Measurements from ENCODE around the gene OFD1.
A peak's percentile ranks its signal among the peaks of the same experiment; 100 is the strongest.

OFD1 gene

GRCh38 chrX:13732246-13733067 is 2.1 kb upstream of the OFD1 start:
- Histone ChIP-seq H3K27me3 (ENCODE audit: control insufficient read depth, insufficient read depth, low read length) (no peaks in the 10 kb centered on the region), H3K9ac (ENCODE audit: low read length) (no peak overlapping the region), H3K36me3 (ENCODE audit: control insufficient read depth, low read depth, low read length) (peaks cover 15% of the 10 kb centered on the region), H3K4me3 (ENCODE audit: low read length) (no peak overlapping the region), H3K9me3 (ENCODE audit: control insufficient read depth, low read depth, low read length) (no peaks in the 10 kb centered on the region), H3K27ac (ENCODE audit: low read length) (no peak overlapping the region), H3K4me1 (ENCODE audit: control insufficient read depth, low read depth, low read length) (peaks cover 6% of the 10 kb centered on the region)

DNA sequence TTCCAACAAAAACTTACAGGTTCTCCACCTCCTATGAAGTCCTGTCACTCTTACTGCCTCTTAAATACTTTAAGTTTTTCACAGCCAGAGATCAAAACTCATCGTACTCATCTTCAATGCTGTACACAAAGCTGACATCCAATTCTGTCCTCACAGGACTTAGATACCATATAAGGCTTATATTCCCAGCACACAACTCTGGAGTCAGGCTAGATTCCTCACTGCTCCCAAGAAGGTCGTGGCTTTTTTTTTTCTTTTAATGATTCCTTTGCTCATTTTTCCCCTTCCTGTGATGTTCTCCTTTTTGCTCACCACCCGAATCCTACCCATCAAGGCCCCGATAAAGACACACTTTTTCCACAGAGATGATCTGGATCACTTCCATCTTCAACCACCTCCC is 1.0 kb upstream of the OFD1 start:
- Histone ChIP-seq H3K4me1 (ENCODE audit: control insufficient read depth, low read depth, low read length) (peaks cover 6% of the 10 kb centered on the region), H3K9ac (ENCODE audit: low read length) (peak overlapping the region; percentile 96), H3K27me3 (ENCODE audit: control insufficient read depth, insufficient read depth, low read length) (no peaks in the 10 kb centered on the region), H3K27ac (ENCODE audit: low read length) (peak overlapping the region; percentile 51), H3K4me3 (ENCODE audit: low read length) (peak overlapping the region; percentile 99), H3K36me3 (ENCODE audit: control insufficient read depth, low read depth, low read length) (peaks cover 19% of the 10 kb centered on the region), H3K9me3 (ENCODE audit: control insufficient read depth, low read depth, low read length) (no peaks in the 10 kb centered on the region)

GRCh38 chrX:13741695-13742094 is 7.1 kb downstream of the OFD1 start:
- Histone ChIP-seq H3K9ac (ENCODE audit: low read length) (no peak overlapping the region), H3K9me3 (ENCODE audit: control insufficient read depth, low read depth, low read length) (no peaks in the 10 kb centered on the region), H3K4me3 (ENCODE audit: low read length) (no peak overlapping the region), H3K27me3 (ENCODE audit: control insufficient read depth, insufficient read depth, low read length) (no peaks in the 10 kb centered on the region), H3K4me1 (ENCODE audit: control insufficient read depth, low read depth, low read length) (peaks cover 6% of the 10 kb centered on the region), H3K27ac (ENCODE audit: low read length) (no peak overlapping the region), H3K36me3 (ENCODE audit: control insufficient read depth, low read depth, low read length) (peaks cover 64% of the 10 kb centered on the region)

- no peaks in the 10 kb centered on the region for H3K27me3 ChIP-seq (ENCODE audit: control insufficient read depth, insufficient read depth, low read length)
- no peaks in the 10 kb centered on the region for H3K9me3 ChIP-seq (ENCODE audit: control insufficient read depth, low read depth, low read length)
- H3K27ac ChIP-seq (ENCODE audit: low read length) = no peak overlapping the region
- H3K9ac ChIP-seq (ENCODE audit: low read length) = no peak overlapping the region
- H3K4me3 ChIP-seq (ENCODE audit: low read length) = no peak overlapping the region
- peaks cover 6% of the 10 kb centered on the region for H3K4me1 ChIP-seq (ENCODE audit: control insufficient read depth, low read depth, low read length)
- peaks cover 67% of the 10 kb centered on the region for H3K36me3 ChIP-seq (ENCODE audit: control insufficient read depth, low read depth, low read length)
Observed at GRCh38 chrX:13742397-13743176, 8.0 kb downstream of the OFD1 start.

DNA sequence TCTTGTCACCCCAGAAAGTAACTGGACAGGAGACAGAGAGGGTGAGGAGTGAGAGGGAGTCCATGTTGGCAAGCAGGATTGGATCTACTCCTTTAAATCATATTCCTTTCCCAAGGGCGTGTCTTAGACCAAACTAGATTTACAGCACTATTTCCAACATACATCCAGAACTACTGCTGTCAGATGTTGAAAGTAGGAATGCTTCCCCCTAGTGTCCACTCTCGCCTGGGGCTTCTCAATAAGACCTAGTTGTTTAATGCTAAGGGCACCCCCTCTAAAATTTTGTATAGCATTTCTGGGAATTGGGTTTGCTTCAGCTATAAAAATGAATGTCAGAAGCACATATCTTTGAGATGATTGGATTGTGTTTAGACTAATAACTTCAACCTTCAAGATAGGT is 13.3 kb downstream of the OFD1 start:
- Histone ChIP-seq H3K4me1 (ENCODE audit: control insufficient read depth, low read depth, low read length) (peaks cover 2% of the 10 kb centered on the region), H3K27me3 (ENCODE audit: control insufficient read depth, insufficient read depth, low read length) (no peaks in the 10 kb centered on the region), H3K27ac (ENCODE audit: low read length) (no peak overlapping the region), H3K36me3 (ENCODE audit: control insufficient read depth, low read depth, low read length) (peaks cover 82% of the 10 kb centered on the region), H3K4me3 (ENCODE audit: low read length) (no peak overlapping the region), H3K9me3 (ENCODE audit: control insufficient read depth, low read depth, low read length) (no peaks in the 10 kb centered on the region), H3K9ac (ENCODE audit: low read length) (no peak overlapping the region)

GRCh38 chrX:13748486-13748885 is 13.9 kb downstream of the OFD1 start:
- no peak overlapping the region for H3K4me3 ChIP-seq (ENCODE audit: low read length)
- H3K27me3 ChIP-seq (ENCODE audit: control insufficient read depth, insufficient read depth, low read length) = no peaks in the 10 kb centered on the region
- H3K9ac ChIP-seq (ENCODE audit: low read length) = no peak overlapping the region
- no peaks in the 10 kb centered on the region for H3K4me1 ChIP-seq (ENCODE audit: control insufficient read depth, low read depth, low read length)
- no peaks in the 10 kb centered on the region for H3K9me3 ChIP-seq (ENCODE audit: control insufficient read depth, low read depth, low read length)
- no peak overlapping the region for H3K27ac ChIP-seq (ENCODE audit: low read length)
- peaks cover 83% of the 10 kb centered on the region for H3K36me3 ChIP-seq (ENCODE audit: control insufficient read depth, low read depth, low read length)

GRCh38 chrX:13750204-13750603 is 15.7 kb downstream of the OFD1 start:
- no peaks in the 10 kb centered on the region for H3K4me1 ChIP-seq (ENCODE audit: control insufficient read depth, low read depth, low read length)
- H3K36me3 ChIP-seq (ENCODE audit: control insufficient read depth, low read depth, low read length) = peaks cover 81% of the 10 kb centered on the region
- H3K9ac ChIP-seq (ENCODE audit: low read length) = no peak overlapping the region
- no peak overlapping the region for H3K4me3 ChIP-seq (ENCODE audit: low read length)
- no peaks in the 10 kb centered on the region for H3K27me3 ChIP-seq (ENCODE audit: control insufficient read depth, insufficient read depth, low read length)
- no peaks in the 10 kb centered on the region for H3K9me3 ChIP-seq (ENCODE audit: control insufficient read depth, low read depth, low read length)
- no peak overlapping the region for H3K27ac ChIP-seq (ENCODE audit: low read length)

- no peak overlapping the region for H3K27ac ChIP-seq (ENCODE audit: low read length)
- H3K36me3 ChIP-seq (ENCODE audit: control insufficient read depth, low read depth, low read length) = peaks cover 79% of the 10 kb centered on the region
- no peaks in the 10 kb centered on the region for H3K27me3 ChIP-seq (ENCODE audit: control insufficient read depth, insufficient read depth, low read length)
- H3K9ac ChIP-seq (ENCODE audit: low read length) = no peak overlapping the region
- no peaks in the 10 kb centered on the region for H3K4me1 ChIP-seq (ENCODE audit: control insufficient read depth, low read depth, low read length)
- no peaks in the 10 kb centered on the region for H3K9me3 ChIP-seq (ENCODE audit: control insufficient read depth, low read depth, low read length)
- no peak overlapping the region for H3K4me3 ChIP-seq (ENCODE audit: low read length)
Observed at GRCh38 chrX:13750812-13751211, 16.3 kb downstream of the OFD1 start.

DNA sequence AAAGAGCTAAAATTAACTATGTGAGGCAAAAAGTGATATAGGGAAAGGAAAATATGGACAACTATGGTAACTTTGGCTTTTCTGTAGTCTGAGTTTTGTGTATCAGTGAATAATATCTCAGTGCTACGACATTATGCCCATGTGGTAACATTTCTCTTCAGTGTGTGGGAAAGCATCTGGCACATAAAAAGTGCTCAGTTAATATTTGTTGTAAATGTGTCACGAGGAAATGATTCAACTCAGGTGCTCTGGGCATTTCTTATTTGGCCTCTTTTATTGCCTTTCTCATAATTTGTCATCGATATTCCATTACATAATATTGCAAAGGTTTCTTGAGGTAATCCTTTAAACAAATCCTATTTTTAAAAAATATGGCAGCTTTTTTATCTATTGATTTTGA is 17.6 kb downstream of the OFD1 start:
- Histone ChIP-seq H3K27me3 (ENCODE audit: control insufficient read depth, insufficient read depth, low read length) (no peaks in the 10 kb centered on the region), H3K27ac (ENCODE audit: low read length) (no peak overlapping the region), H3K4me1 (ENCODE audit: control insufficient read depth, low read depth, low read length) (no peaks in the 10 kb centered on the region), H3K4me3 (ENCODE audit: low read length) (no peak overlapping the region), H3K36me3 (ENCODE audit: control insufficient read depth, low read depth, low read length) (peaks cover 75% of the 10 kb centered on the region), H3K9ac (ENCODE audit: low read length) (no peak overlapping the region), H3K9me3 (ENCODE audit: control insufficient read depth, low read depth, low read length) (no peaks in the 10 kb centered on the region)

- peaks cover 75% of the 10 kb centered on the region for H3K36me3 ChIP-seq (ENCODE audit: control insufficient read depth, low read depth, low read length)
Observed at GRCh38 chrX:13752646-13753045, 18.1 kb downstream of the OFD1 start.

DNA sequence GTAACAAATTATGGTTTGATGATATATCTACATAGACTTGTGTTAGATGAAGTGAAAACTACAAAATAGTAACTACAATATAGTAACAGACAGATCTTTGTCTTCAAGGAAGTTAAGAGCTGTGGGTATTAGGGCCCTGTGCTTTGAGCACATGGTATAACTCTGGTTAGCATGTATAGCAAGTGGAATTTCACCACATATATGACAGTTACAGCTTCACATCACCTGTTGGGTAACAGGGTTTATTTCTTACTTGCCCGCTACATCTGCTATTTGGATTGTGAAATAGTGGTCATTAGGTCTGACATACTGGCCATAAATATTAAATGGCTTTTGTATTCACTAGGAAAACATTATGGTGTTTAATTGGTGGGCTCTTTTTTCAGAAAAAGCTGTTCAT is 20.2 kb downstream of the OFD1 start:
- Histone ChIP-seq H3K27me3 (ENCODE audit: control insufficient read depth, insufficient read depth, low read length) (no peaks in the 10 kb centered on the region), H3K36me3 (ENCODE audit: control insufficient read depth, low read depth, low read length) (peaks cover 79% of the 10 kb centered on the region), H3K4me1 (ENCODE audit: control insufficient read depth, low read depth, low read length) (no peaks in the 10 kb centered on the region), H3K9me3 (ENCODE audit: control insufficient read depth, low read depth, low read length) (no peaks in the 10 kb centered on the region), H3K4me3 (ENCODE audit: low read length) (no peak overlapping the region), H3K9ac (ENCODE audit: low read length) (no peak overlapping the region), H3K27ac (ENCODE audit: low read length) (no peak overlapping the region)

More at GRCh38 chrX:13752646-13753045, 18.1 kb downstream of the OFD1 start:
- no peak overlapping the region for H3K4me3 ChIP-seq (ENCODE audit: low read length)
- H3K4me1 ChIP-seq (ENCODE audit: control insufficient read depth, low read depth, low read length) = no peaks in the 10 kb centered on the region
- H3K9me3 ChIP-seq (ENCODE audit: control insufficient read depth, low read depth, low read length) = no peaks in the 10 kb centered on the region
- H3K9ac ChIP-seq (ENCODE audit: low read length) = no peak overlapping the region
- no peak overlapping the region for H3K27ac ChIP-seq (ENCODE audit: low read length)
- no peaks in the 10 kb centered on the region for H3K27me3 ChIP-seq (ENCODE audit: control insufficient read depth, insufficient read depth, low read length)
